Activated CD8-positive, alpha-beta memory T cell treated with anti-CD3 and anti-CD28 coated beads, Interleukin-2, amount 50 U/mL, for 4 hours (primary cell): Measurements from ENCODE around the gene CHST8.

Experiments used
- DNase-seq: peaks from one replicate; pipeline ENCODE4 v3.0.0-alpha.2; 2020

Gene CHST8

DNA sequence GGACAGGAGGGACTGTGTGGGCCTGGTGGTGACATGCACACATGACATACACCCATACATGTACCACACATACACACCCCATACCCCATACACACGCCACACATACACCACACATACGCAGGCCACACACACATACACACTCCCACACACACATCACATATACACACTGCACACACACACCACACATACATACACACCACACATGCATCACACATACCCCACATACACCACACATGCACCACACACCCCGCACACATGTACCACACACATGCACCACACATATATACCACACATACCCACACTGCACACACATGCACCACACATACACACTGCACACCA is 98.4 kb downstream of the CHST8 start:
- DNase-seq, result no peak

DNA sequence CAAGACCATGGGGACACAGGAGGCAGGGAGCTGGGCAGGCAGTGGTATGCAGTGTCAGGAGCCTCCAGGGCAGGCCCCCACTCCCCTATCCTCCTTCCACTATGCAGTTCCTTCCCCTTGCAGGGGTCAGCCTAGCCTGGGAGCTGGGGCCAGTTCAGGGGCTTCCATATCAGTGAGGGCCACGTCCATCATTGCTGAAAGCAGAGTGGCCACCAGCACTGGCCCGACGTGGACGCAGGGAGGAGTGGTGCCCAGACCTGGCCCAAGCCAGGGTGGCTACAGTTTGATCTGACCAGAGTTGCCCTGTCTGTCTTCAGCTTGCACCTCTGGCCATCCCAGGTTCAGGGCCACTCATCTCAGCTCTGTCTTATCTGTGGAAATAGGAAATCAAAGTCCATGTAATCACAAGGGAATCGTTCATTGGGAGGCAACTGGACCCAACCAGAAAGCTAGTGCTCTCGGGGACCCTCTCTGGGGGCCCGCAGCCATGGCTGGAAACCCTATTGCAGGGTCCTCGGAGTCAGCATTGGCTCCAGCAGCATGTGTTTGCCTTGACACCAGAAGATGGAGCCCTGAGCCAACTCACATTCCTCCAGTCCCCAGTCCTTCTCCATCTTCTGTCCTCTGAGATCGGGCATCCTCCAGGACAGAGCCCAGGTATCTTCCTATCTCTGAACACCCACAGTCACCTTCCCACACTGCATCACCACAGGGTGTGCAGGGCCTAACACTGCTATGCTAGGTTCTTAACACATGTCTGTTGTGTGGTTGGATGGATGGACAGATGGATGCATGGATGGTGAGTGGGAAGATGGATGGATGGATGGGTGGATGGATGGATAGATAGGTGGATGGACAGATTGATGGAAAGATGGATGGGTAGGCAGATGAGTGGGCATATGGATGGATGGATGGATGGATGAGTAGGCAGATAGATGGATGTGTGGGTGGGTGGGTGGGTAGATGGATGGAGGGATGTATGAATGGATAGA is 99.2 kb downstream of the CHST8 start:
- no peak for DNase-seq

DNA sequence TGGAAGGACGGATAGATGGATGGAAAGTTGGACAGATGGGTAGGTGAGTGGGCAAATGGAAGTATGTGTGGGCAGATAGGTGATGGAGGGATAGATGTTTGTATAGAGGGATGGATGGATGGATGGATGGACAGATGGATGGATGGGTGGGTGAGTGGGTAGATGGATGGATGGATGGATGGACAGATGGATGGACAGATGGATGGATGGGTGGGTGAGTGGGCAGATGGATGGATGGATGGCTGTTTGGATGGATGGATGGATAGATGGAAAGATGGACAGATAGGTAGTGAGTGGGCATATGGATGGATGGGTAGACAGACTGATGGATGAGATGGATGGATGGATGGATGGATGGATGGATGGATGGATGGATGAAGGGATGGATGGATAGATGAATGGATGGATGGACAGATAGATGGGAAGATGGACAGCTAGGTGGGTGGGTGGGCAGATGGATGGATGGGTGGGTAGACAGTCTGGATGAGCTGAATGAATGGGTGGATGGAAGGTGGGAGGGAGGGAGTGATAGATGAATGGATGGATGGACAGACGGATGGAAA is 100.1 kb downstream of the CHST8 start:
- no peak for DNase-seq

DNA sequence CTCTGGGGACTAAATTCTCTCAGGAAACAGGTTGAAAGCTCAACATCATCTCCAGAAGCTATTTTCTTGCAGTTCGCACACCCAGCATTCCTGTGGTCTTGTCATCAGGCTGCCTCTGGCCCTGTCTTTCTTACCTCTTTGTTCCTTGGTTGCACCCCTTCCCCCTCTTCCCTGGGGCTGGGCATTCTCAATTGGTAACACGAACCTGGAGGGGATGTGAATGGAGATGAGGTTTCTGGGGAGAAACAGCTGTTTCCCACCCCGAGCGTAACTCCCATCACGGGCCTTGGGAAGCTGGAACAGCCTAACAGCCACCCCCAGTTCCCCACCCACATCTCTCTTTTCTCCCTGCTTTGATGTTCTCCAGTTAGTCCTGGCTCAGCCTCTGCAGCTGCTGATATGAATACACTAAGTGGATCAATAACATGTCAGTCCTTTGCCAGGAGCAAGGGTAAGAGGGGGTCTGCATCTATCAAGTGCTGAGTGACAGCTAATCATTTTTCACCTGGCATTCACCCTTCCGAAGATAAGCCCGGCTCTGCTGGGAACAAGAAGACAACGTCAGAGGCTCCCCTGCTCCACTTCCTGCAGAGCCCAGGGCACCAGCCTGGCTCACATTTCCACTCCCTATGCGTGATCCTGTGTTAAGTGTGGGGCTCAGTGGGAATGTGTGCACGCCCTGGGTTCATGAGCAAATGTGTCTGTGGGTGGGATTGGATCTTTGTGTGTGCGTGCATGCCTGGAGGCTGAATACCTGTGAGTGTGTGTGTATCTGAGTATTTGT is 100.9 kb downstream of the CHST8 start:
- DNase-seq, result no peak

DNA sequence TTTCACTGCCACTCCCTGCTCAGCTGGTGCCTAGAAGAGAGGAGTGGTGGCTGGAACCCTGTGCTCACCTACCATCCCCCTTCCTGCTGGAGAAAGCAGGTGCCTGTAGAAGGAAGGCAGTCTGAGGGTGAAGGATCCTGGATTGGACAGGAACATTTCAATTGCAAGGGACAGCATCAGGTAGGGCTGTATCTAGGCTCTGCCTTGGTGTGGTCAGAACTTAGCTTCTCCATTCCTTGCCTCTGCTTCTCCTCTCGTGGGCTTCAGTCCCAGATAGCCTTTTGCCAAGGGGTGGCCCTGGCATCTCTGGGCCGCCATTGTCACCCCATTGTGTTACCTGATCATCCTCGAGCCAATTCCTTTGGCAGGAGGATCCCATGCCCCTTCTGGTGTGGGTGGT is 101.8 kb downstream of the CHST8 start:
- no peak for DNase-seq

DNA sequence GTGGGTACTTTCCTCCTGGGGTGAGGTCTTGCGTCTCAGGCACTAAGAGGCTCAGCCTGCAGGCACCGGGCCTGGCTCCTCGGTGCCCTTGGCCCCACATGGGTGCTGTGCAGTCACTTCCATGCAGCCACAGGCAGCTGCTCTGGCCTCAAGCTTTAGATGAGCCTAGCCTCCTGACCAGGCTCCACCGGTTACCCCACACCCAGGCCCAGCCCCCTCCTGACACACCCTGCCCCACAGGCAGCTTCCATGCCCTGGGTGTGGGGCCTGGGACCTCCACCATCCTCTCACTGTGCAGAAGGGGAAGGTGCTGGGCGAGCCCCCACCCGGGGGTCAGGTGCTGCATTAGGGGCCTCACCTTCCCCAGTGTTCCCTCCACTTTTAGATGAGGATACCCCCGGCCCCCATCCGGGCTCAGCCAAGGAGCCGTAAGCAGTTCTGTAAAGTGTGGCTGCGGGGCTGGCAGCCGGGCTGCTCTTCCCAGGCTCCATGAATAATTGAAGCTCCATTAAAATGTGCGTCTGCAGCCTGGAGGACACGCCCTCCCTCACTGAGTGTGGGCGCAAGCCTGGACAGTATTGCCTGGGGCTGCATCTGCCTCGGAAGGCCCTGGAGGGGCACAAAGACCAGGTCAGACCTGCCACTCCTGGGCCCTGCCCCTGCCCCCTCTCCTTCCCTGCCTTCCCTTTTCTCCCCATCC is 102.4 kb downstream of the CHST8 start:
- DNase-seq, result no peak

DNA sequence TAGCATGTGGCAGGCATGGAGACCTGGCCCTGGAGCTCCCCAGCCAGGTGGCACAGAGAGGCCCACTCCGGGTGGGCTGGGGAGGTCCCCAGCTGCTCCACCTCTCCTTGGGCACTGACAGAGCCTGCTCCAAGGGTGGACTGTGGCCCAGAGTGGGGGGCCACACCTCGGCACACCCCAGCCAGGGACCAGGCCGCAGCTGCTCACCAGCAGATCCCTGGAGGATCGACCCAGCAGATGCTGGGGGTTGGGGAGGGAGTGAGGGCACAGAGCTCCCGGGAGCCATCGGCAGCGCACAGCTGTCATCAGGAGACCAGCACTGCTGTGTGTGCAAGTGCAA is 102.9 kb downstream of the CHST8 start:
- DNase-seq, result no peak

DNA sequence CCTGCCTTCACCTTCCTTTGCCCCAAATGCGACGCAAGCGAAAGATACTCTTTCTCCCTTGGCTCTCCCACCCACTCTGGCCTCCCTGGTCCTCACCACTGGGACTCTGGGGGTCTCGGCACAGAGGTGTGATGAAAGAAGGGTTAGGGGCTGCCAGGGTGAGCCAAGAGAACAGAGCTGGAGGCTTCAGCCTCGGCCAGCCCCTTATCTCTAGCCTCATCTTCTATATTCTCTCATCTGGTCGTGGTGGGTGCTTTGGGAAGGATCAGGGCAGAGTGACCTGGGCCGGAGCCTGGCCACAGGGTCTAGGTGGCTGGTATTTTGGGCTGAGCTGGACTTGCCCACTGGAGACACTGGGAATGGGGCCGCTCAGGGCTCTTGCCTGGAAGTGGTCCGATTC is 103.8 kb downstream of the CHST8 start:
- no peak for DNase-seq

DNA sequence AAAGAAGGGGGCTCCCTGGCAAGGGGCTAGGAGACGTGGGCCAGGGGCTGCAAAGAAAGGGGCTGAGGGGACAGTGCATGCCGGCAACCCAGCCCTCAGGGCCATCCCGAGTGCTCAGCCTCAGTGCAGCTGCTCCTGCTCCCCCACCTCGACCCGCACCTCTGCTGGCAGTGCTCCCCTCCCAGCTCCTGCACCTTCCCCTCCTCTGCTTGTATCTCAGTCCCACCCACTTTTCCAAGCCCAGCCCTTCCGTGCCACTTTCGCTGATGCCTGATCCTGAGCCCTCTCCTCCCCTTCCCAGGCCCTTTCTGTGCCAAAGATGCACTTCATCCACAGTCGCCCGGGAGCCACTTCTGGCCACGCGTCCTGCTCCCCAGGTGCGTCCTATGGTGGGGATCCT is 105.0 kb downstream of the CHST8 start:
- DNase-seq, result no peak

DNA sequence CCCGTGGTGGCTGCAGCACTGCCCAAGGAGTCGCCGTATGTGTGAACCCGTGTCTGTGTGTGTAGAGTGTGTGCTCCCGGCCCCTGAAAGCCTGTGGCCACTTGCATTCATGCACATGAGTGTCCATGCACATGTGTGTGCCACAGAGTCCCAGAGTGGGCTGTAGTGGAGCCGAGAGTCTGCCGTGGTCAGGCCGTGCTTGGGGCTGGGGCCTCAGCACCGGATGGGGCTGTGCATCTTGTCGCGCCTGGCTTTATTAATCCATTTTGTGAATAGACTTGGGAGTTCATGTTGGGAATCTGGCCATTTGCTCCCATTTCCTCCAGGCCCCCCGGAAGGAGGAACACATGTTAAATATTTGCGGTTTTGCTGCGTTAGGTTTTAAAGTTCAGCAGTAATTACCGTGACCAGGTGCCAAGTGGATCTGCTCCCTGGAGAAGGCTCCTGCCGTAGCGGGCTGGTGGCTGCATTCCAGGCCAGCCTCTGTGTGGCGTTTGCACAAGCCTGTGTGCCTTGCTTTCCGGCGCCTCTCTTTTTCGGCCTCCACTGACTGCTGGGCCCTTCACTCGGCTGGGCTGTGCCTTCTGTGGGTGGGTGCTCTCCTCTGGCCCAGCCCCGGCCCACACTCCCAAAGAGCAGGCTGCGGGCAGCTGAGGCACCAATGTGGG is 105.7 kb downstream of the CHST8 start:
- DNase-seq, result no peak

DNA sequence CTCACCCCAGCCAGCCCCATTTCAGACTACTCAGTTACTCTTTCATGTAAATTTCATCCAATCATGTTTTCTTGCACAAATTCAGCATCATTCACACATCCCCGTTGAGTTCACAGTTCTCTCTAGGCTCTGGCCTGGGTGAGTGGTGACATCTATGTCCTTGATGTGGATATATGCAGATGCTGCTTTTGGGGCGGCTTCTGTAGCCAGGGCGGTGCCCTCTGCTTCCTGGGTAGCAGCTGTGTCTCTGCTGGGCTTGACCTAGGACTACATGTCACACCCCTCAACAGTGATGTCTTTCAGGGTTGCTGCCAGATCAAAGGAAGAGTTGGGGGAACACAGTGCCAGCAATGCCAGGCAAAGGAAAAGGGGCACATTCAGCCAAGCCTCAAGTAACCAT is 106.4 kb downstream of the CHST8 start:
- no peak for DNase-seq

DNA sequence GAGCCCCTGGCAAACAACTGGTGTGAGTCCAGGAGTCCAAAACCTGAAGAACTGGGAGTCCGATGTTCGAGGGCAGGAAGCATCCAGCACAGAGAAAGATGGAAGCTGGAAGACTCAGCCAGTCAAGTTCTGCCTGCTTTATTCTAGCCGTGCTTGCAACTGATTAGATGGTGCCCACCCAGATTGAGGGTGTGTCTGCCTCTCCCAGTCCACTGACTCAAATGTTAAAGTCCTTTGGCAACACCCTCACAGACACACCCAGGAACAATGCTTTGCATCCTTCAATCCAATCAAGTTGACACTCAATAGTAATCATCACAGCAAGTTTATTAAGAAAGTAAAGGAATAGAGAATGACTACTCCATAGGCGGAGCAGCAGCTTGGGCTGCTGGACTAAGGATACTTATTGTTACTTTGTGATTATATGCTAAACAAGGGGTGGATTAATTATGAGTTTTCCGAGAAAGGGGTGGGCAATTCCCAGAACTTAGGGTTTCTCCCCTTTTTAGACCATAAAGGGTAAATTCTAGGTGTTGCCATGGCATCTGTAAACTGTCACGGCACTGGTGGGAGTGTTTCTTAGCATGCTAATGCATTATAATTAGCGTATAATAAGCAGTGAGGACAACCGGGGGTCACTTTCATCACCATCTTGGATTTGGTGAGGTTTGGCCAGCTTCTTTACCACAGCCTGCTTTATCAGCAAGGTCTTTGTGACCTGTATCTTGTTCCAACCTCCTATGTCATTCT is 109.3 kb downstream of the CHST8 start:
- no peak for DNase-seq

DNA sequence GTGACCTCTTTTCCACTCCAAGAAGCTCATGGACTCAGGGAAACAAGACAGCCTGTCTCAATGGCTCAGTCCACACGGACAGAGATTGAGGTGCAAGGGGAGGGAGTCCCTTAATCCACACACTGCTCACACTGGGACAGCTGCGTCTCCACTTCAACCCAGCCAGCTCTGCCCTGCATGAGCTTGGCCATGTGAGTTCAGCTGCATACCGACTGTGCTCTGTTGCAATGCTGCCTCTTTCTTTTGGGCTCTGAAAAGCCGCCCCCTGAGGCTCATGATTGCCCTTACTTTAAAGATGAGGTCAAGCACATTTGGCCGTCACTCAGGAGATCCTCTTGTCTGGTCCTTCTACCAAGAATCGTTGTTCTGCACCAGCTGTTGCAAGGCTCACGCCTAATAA is 110.1 kb downstream of the CHST8 start:
- DNase-seq, result no peak

DNA sequence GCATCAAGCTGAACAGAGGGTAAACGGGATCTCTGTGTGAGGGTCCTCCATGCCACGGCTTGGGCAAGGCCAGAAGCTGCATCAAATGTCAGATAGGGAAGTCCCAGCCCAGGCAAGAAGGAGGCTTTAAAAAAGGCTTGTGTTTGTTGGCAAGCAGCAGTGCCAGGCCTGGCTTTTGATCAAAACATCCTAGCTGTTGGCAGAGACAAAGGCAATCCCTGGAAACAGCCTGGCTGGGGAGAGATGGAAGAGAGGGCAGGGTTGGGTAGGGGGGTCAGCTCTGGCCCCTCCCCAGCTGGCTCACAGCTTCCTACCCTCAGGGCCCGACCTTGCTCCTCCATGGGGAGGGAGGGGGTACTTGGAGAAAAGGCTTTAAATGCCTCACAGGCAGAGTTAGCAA is 113.2 kb downstream of the CHST8 start:
- DNase-seq, result no peak

DNA sequence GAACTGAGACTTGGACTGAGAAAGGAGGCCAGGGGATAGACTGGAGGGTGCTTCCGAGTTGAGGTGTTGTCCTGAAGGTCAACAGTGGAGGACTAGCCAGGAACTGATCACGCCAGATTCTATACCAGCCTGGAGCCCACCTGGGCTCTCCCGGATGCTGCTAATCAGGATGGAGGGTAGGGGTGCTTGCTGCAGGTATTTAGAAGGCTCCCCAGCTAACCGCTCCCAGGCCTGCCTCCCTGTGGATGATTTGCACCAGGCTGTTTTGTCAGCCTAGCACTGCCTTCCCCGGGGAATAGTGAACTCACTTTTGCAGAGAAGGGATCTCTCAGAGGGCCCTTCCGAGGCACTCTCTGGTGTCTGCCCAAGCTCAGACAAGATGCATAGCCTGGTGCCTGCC is 114.4 kb downstream of the CHST8 start:
- DNase-seq, result no peak

DNA sequence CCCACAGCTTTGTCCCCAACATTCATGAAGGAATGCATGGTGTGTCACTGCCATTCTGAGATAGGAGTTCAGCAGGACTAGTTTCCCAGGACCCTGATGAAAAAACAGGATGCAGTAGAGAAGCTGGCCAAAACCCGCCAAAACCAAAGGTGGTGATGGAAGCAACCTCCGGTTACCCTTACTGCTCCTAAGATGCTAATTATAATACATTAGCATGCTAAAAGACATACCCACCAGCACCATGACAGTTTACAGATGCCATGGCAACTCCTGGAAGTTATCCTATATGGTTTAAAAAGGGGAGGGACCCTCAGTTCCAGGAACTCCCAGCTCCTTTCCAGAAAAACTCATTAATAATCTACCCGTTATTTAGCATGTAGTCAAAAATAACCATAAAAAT is 115.0 kb downstream of the CHST8 start:
- no peak for DNase-seq

DNA sequence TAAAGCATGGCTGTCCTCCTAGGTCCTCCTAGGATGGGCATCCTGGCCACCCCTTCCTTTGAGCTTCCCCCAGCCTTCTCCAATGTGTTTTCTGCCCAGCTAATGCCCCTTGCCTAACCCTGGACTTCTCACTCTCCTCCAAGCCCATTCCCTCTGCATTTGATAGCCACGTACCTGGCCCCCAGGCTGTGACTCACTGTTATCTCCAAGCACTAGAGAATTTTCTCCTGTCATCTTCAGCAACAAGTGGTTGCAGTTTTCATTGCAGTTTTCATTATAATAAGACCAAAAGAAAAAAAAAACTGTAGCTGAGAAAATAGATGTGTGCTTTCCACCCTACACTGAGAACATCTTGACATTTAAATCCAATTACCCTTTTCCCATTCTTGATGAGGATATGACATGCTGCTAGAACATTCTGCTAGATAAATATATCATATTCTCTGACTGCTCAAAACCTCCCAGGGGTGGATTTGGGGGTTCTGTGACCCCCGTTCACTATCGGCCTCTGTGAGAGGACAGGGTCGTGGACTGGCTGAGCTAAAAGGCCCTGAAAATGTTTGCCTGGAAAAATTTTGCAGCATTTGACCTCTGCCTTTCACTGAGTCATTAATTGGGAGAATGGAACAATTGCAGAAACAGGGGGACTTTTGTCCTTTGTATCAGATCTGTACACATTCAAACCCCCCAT is 116.1 kb downstream of the CHST8 start:
- no peak for DNase-seq

DNA sequence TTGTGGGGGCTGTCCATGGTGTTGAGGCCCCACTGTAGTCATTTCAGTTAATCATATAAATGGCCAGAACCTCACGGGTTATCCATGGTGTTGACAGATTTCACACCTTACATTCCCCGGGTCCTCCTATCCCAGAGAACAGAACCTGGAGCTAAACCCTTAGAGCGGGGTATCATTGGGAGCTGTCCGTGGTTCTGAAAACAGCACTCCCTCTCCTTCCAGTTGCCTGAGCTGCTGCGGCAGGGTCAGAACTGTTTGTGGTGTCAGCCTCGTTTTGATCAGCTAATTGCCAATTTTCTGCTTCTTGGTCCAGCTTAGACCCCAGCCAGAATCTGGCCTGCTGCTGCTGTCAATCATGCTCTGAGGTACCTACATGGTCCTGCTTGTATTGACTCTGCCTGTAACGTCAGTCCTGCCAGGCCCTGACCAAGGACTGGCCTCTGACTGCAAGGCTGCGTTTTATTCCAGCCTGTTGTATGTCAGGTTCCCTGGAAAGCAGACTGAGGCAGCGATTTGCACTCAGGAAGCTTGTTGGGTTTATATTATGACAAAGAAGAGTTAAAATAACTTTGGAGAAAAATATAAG is 119.2 kb downstream of the CHST8 start:
- DNase-seq, result no peak

DNA sequence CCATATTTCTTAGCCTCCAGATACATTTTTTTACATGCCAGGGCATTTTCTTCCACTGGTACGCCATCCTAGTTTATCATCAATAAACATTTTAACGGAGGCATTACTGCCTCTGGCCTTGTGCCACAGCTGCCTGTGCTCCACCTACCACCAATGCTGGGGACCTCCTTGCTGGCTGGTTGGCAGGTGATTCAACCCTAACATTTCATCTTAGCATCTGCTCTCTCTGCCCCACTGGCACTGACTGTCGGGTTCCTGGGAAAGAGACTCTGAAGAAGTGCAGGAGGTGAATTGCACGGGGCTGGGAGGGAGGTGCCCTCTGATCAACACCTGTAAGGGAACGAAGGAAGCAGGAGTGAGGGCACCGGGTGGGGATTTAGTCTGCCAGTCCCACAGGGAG is 123.5 kb downstream of the CHST8 start:
- DNase-seq, result no peak

DNA sequence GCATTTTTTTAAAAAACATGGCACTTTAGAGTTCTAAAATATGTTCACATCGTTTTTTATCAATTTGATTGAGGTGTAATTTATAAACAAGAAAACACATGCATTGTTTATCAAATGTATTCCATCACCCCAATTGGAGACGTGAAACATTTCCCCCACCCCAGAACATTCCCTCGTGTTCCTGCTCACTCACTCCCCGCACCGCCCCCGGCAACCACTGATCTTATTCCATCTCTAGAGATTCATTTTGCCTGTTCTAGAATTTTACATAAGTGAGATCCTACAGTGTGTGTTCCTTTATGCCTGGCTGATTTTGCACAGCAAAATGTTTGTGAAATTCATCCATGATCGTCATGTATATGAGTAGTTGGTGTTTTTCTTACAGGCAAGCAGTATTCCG is 124.4 kb downstream of the CHST8 start:
- DNase-seq, result no peak

DNA sequence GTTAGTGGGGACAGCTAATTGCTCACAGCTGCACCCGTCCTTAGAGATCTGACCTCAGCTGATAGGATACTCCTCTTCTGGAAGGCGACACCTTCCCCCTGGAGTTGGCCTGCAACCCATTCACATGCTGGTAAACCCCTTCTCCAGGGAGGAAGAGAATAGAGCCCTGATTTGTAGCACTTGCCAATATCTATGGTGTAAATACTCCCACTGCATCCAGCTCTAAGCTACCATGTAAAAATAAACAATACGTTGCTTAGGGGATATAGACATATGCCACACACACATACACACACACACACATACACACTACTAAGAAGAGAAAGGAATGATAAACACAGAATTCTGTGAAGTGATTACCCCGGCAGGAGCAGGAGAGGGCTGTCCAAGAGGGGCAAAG is 125.5 kb downstream of the CHST8 start:
- no peak for DNase-seq
